ENCODE measurements around the gene ZNF282.
"Not testable (repeated sequence)": the region's sequence is repeated elsewhere in the genome, so short reads cannot be mapped to it uniquely, and the experiment has no call there.

The ZNF282 gene

DNA sequence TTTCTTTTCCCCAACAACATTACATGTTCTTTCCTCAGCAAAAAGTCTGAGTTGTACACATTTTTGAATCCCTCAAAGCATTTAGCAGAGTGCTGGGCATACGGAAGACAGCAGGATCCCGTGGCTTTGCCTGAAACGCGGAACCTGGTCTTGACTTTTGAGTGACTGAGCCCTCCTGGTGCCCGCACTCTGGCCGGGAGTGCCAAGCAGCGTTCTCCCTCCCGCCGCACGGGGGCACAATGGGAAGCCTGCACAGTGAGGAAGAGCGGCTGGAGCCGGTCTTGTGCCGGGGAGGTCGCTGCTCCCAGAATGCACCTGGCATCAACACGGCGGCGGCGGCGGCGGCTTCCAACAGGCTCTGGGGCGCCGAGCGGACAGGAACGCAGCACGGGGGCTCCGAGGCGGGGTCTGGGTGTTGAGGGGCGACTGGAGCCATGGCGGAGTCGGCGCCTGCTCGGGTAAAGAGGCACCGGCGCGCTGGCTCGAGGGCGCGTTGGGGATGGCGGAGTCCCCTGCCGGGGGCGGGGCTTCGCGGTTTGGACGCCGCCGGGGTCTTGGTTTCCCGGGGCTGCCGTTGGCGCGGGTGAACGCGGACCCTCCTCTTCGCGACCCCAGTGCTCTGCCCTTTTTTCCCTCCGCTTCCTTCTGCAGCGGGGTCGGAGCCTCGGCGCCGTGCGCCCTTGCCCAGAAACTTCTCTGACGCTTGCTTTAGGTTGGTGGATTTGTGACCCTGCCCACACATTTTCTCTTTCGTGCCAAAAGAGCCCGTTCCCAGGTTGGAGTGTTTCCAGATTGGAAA is 44.2 kb downstream of the ZNF282 start, which contains the start of gene ZNF212:
Gene ZNF212, plus strand, starts transcription at position 307 of the 799 bp plus-strand sequence. Its CDS starts 128 bp downstream, at position 435.
- peak within 1 kb of the TSS; percentile 94 for H3K4me3 ChIP-seq (ENCODE audit: low read length in 2 of 2)
- H3K9me3 ChIP-seq (ENCODE audit: control insufficient read depth in 2 of 2, low read length in 2 of 2): no peaks in the 10 kb centered on the region
- H3K9ac ChIP-seq (ENCODE audit: low read length in 2 of 2): peak within 1 kb of the TSS; percentile 87 to 89
- peaks cover 14% of the 10 kb centered on the region for H3K4me1 ChIP-seq (ENCODE audit: control insufficient read depth, insufficient read depth, low read length)
- no peaks in the 10 kb centered on the region for H3K36me3 ChIP-seq (ENCODE audit: control insufficient read depth in 2 of 2, insufficient read depth in 2 of 2, low read length in 2 of 2)
- peak within 1 kb of the TSS; percentile 24 for H3K27ac ChIP-seq (ENCODE audit: low read length)
- no peaks in the 10 kb centered on the region for H3K27me3 ChIP-seq (ENCODE audit: control insufficient read depth in 1 of 2, insufficient read depth in 2 of 2, low read length in 2 of 2)

DNA sequence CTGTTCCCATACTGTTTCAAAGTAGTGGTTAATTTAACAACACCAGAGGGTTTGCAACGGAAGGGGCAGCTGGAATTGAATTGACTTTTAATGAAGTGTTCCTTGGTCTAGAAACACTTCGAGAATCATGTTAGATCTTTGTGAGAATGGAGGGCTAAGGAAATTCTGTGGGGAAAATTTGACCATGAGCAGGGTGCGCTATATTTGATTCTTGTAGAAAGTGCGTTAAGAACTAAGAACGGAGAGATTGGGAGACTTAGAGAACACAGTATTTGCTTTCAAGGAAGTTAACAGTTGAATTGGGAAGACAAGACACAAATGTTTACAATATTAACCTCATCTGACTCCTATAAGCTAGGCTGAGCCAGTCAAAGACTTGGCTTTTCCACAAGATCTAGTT is 45.3 kb downstream of the ZNF282 start:
- peak overlapping the region; percentile 37 to 89 for H3K9ac ChIP-seq (ENCODE audit: low read length in 2 of 2)
- no peak overlapping the region for H3K27ac ChIP-seq (ENCODE audit: low read length)
- H3K4me1 ChIP-seq (ENCODE audit: control insufficient read depth, insufficient read depth, low read length): peaks cover 14% of the 10 kb centered on the region
- H3K36me3 ChIP-seq (ENCODE audit: control insufficient read depth in 2 of 2, insufficient read depth in 2 of 2, low read length in 2 of 2): no peaks in the 10 kb centered on the region
- no peaks in the 10 kb centered on the region for H3K9me3 ChIP-seq (ENCODE audit: control insufficient read depth in 2 of 2, low read length in 2 of 2)
- no peaks in the 10 kb centered on the region for H3K27me3 ChIP-seq (ENCODE audit: control insufficient read depth in 1 of 2, insufficient read depth in 2 of 2, low read length in 2 of 2)
- H3K4me3 ChIP-seq (ENCODE audit: low read length in 2 of 2): peak overlapping the region; percentile 94

DNA sequence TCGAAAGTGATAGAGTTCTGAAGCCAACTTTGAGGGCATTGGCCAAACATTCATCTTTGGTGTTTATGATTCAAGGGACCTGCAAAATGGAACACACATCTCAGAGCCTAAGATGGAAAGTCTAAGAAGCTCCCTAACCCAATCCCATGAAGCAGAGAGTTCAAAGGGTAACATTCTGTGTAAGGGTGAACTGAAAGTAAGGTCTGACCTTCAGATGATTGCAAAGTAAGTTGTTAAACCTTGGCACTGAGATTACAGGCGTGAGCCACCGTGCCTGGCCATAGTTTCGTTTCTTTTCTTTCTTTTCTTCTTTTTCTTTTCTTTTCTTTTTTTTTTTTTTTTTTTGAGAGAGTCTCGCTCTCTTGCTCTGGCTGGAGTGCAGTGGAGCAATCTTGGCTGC is 46.4 kb downstream of the ZNF282 start:
- Histone ChIP-seq H3K4me1 (ENCODE audit: control insufficient read depth, insufficient read depth, low read length) (peaks cover 14% of the 10 kb centered on the region), H3K27me3 (ENCODE audit: control insufficient read depth in 1 of 2, insufficient read depth in 2 of 2, low read length in 2 of 2) (no peaks in the 10 kb centered on the region), H3K27ac (ENCODE audit: low read length) (no peak overlapping the region), H3K9me3 (ENCODE audit: control insufficient read depth in 2 of 2, low read length in 2 of 2) (no peaks in the 10 kb centered on the region), H3K9ac (ENCODE audit: low read length in 2 of 2) (no peak overlapping the region), H3K4me3 (ENCODE audit: low read length in 2 of 2) (no peak overlapping the region), H3K36me3 (ENCODE audit: control insufficient read depth in 2 of 2, insufficient read depth in 2 of 2, low read length in 2 of 2) (no peaks in the 10 kb centered on the region)

- Histone ChIP-seq H3K9ac (ENCODE audit: low read length in 2 of 2) (no peak overlapping the region), H3K36me3 (ENCODE audit: control insufficient read depth in 2 of 2, insufficient read depth in 2 of 2, low read length in 2 of 2) (no peaks in the 10 kb centered on the region), H3K4me1 (ENCODE audit: control insufficient read depth, insufficient read depth, low read length) (peaks cover 7% of the 10 kb centered on the region), H3K27me3 (ENCODE audit: control insufficient read depth in 1 of 2, insufficient read depth in 2 of 2, low read length in 2 of 2) (no peaks in the 10 kb centered on the region), H3K4me3 (ENCODE audit: low read length in 2 of 2) (no peak overlapping the region), H3K9me3 (ENCODE audit: control insufficient read depth in 2 of 2, low read length in 2 of 2) (no peaks in the 10 kb centered on the region), H3K27ac (ENCODE audit: low read length) (no peak overlapping the region)
Observed at GRCh38 chr7:149245244-149245643, 49.9 kb downstream of the ZNF282 start.

- Histone ChIP-seq H3K9me3 (ENCODE audit: control insufficient read depth in 2 of 2, low read length in 2 of 2) (no peaks in the 10 kb centered on the region), H3K9ac (ENCODE audit: low read length in 2 of 2) (no peak overlapping the region), H3K27ac (ENCODE audit: low read length) (no peak overlapping the region), H3K4me3 (ENCODE audit: low read length in 2 of 2) (no peak overlapping the region), H3K27me3 (ENCODE audit: control insufficient read depth in 1 of 2, insufficient read depth in 2 of 2, low read length in 2 of 2) (no peaks in the 10 kb centered on the region), H3K36me3 (ENCODE audit: control insufficient read depth in 2 of 2, insufficient read depth in 2 of 2, low read length in 2 of 2) (peaks cover 4% of the 10 kb centered on the region in 2 donors), H3K4me1 (ENCODE audit: control insufficient read depth, insufficient read depth, low read length) (peaks cover 2% of the 10 kb centered on the region)
Observed at GRCh38 chr7:149245744-149246143, 50.4 kb downstream of the ZNF282 start.

- Histone ChIP-seq H3K9ac (ENCODE audit: low read length in 2 of 2) (no peak overlapping the region), H3K4me1 (ENCODE audit: control insufficient read depth, insufficient read depth, low read length) (no peaks in the 10 kb centered on the region), H3K36me3 (ENCODE audit: control insufficient read depth in 2 of 2, insufficient read depth in 2 of 2, low read length in 2 of 2) (peaks cover 21 to 23% of the 10 kb centered on the region in 2 donors), H3K27me3 (ENCODE audit: control insufficient read depth in 1 of 2, insufficient read depth in 2 of 2, low read length in 2 of 2) (no peaks in the 10 kb centered on the region), H3K27ac (ENCODE audit: low read length) (no peak overlapping the region), H3K4me3 (ENCODE audit: low read length in 2 of 2) (no peak overlapping the region), H3K9me3 (ENCODE audit: control insufficient read depth in 2 of 2, low read length in 2 of 2) (no peaks in the 10 kb centered on the region)
Observed at GRCh38 chr7:149248777-149249176, 53.4 kb downstream of the ZNF282 start.

- H3K9me3 ChIP-seq (ENCODE audit: control insufficient read depth in 2 of 2, low read length in 2 of 2); H3K27me3 ChIP-seq (ENCODE audit: control insufficient read depth in 1 of 2, insufficient read depth in 2 of 2, low read length in 2 of 2): not testable (repeated sequence)
- H3K36me3 ChIP-seq (ENCODE audit: control insufficient read depth in 2 of 2, insufficient read depth in 2 of 2, low read length in 2 of 2): peaks cover 31 to 34% of the 10 kb centered on the region in 2 donors
Observed at GRCh38 chr7:149250151-149250550, 54.8 kb downstream of the ZNF282 start.

GRCh38 chr7:149251518-149251917 is 56.2 kb downstream of the ZNF282 start:
- H3K9me3 ChIP-seq (ENCODE audit: control insufficient read depth in 2 of 2, low read length in 2 of 2); H3K9ac ChIP-seq (ENCODE audit: low read length in 2 of 2); H3K27ac ChIP-seq (ENCODE audit: low read length); H3K4me1 ChIP-seq (ENCODE audit: control insufficient read depth, insufficient read depth, low read length); H3K4me3 ChIP-seq (ENCODE audit: low read length in 2 of 2); H3K27me3 ChIP-seq (ENCODE audit: control insufficient read depth in 1 of 2, insufficient read depth in 2 of 2, low read length in 2 of 2): not testable (repeated sequence)
- peaks cover 36% of the 10 kb centered on the region in 2 donors for H3K36me3 ChIP-seq (ENCODE audit: control insufficient read depth in 2 of 2, insufficient read depth in 2 of 2, low read length in 2 of 2)

More at GRCh38 chr7:149250151-149250550, 54.8 kb downstream of the ZNF282 start:
- H3K9ac ChIP-seq (ENCODE audit: low read length in 2 of 2); H3K27ac ChIP-seq (ENCODE audit: low read length); H3K4me1 ChIP-seq (ENCODE audit: control insufficient read depth, insufficient read depth, low read length); H3K4me3 ChIP-seq (ENCODE audit: low read length in 2 of 2): not testable (repeated sequence)

GRCh38 chr7:149252378-149252777 is 57.0 kb downstream of the ZNF282 start:
- no peaks in the 10 kb centered on the region for H3K4me1 ChIP-seq (ENCODE audit: control insufficient read depth, insufficient read depth, low read length)
- H3K9me3 ChIP-seq (ENCODE audit: control insufficient read depth in 2 of 2, low read length in 2 of 2): no peaks in the 10 kb centered on the region
- H3K4me3 ChIP-seq (ENCODE audit: low read length in 2 of 2): no peak overlapping the region
- H3K9ac ChIP-seq (ENCODE audit: low read length in 2 of 2): no peak overlapping the region
- no peak overlapping the region for H3K27ac ChIP-seq (ENCODE audit: low read length)
- peaks cover 36 to 38% of the 10 kb centered on the region in 2 donors for H3K36me3 ChIP-seq (ENCODE audit: control insufficient read depth in 2 of 2, insufficient read depth in 2 of 2, low read length in 2 of 2)
- no peaks in the 10 kb centered on the region for H3K27me3 ChIP-seq (ENCODE audit: control insufficient read depth in 1 of 2, insufficient read depth in 2 of 2, low read length in 2 of 2)

DNA sequence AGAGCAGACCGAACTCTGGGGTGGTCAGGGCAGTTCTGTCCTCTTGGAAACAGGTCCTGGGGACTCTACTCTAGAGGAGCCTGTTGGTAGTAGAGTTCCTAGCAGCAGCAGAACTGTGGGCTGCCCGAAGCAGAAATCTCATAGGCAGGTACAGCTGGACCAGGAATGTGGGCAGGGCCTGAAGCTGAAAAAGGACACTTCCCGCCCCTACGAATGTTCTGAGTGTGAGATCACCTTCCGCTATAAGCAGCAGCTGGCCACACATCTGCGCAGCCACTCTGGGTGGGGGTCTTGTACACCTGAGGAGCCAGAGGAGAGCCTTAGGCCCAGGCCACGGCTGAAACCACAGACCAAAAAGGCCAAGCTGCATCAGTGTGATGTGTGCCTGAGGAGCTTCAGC is 58.3 kb downstream of the ZNF282 start:
- Histone ChIP-seq H3K4me3 (ENCODE audit: low read length in 2 of 2) (no peak overlapping the region), H3K9me3 (ENCODE audit: control insufficient read depth in 2 of 2, low read length in 2 of 2) (no peaks in the 10 kb centered on the region), H3K27me3 (ENCODE audit: control insufficient read depth in 1 of 2, insufficient read depth in 2 of 2, low read length in 2 of 2) (no peaks in the 10 kb centered on the region), H3K36me3 (ENCODE audit: control insufficient read depth in 2 of 2, insufficient read depth in 2 of 2, low read length in 2 of 2) (peaks cover 36 to 38% of the 10 kb centered on the region in 2 donors), H3K9ac (ENCODE audit: low read length in 2 of 2) (no peak overlapping the region), H3K4me1 (ENCODE audit: control insufficient read depth, insufficient read depth, low read length) (no peaks in the 10 kb centered on the region), H3K27ac (ENCODE audit: low read length) (no peak overlapping the region)

GRCh38 chr7:149254181-149254858 is 59.0 kb downstream of the ZNF282 start:
- H3K4me1 ChIP-seq (ENCODE audit: control insufficient read depth, insufficient read depth, low read length): no peaks in the 10 kb centered on the region
- no peaks in the 10 kb centered on the region for H3K9me3 ChIP-seq (ENCODE audit: control insufficient read depth in 2 of 2, low read length in 2 of 2)
- H3K27ac ChIP-seq (ENCODE audit: low read length): no peak overlapping the region
- no peaks in the 10 kb centered on the region for H3K27me3 ChIP-seq (ENCODE audit: control insufficient read depth in 1 of 2, insufficient read depth in 2 of 2, low read length in 2 of 2)
- no peak overlapping the region for H3K9ac ChIP-seq (ENCODE audit: low read length in 2 of 2)
- H3K4me3 ChIP-seq (ENCODE audit: low read length in 2 of 2): no peak overlapping the region
- H3K36me3 ChIP-seq (ENCODE audit: control insufficient read depth in 2 of 2, insufficient read depth in 2 of 2, low read length in 2 of 2): peaks cover 36 to 38% of the 10 kb centered on the region in 2 donors
